ENCODE data around the gene TM6SF1.
"Not testable (repeated sequence)": the region's sequence is repeated elsewhere in the genome, so short reads cannot be mapped to it uniquely, and the experiment has no call there.

TM6SF1 gene

GRCh38 chr15:83077491-83078230, 29.8 kb upstream of the TM6SF1 start:
- no peak for TF ChIP-seq CTCF (IDR thresholded peaks at IDR 0.05; ENCODE audit: extremely low read depth, insufficient read depth, missing control alignments)
- DNase-seq (ENCODE audit: low spot score): no peak
- in situ Hi-C loops (cut with MboI; ENCODE audit: low pct_unique_long_range_greater_than_20kb, low sequenced_read_pairs, unreplicated experiment): no loop called here

- in situ Hi-C loops (cut with MboI; ENCODE audit: low pct_unique_long_range_greater_than_20kb, low sequenced_read_pairs, unreplicated experiment): no loop called here
- no peak for DNase-seq (ENCODE audit: low spot score)
- TF ChIP-seq CTCF (IDR thresholded peaks at IDR 0.05; ENCODE audit: extremely low read depth, insufficient read depth, missing control alignments): no peak
Measured at GRCh38 chr15:83078712-83079111, 28.7 kb upstream of the TM6SF1 start.

GRCh38 chr15:83081256-83082014, 26.0 kb upstream of the TM6SF1 start:
- TF ChIP-seq CTCF (IDR thresholded peaks at IDR 0.05; ENCODE audit: extremely low read depth, insufficient read depth, missing control alignments): no peak
- DNase-seq (ENCODE audit: low spot score): no peak
- in situ Hi-C loops (cut with MboI; ENCODE audit: low pct_unique_long_range_greater_than_20kb, low sequenced_read_pairs, unreplicated experiment): no loop called here

GRCh38 chr15:83082730-83083386, 24.6 kb upstream of the TM6SF1 start:
- TF ChIP-seq CTCF (IDR thresholded peaks at IDR 0.05; ENCODE audit: extremely low read depth, insufficient read depth, missing control alignments): no peak
- in situ Hi-C loops (cut with MboI; ENCODE audit: low pct_unique_long_range_greater_than_20kb, low sequenced_read_pairs, unreplicated experiment): no loop called here
- DNase-seq (ENCODE audit: low spot score): no peak

- in situ Hi-C loops (cut with MboI; ENCODE audit: low pct_unique_long_range_greater_than_20kb, low sequenced_read_pairs, unreplicated experiment); DNase-seq (ENCODE audit: low spot score): not testable (repeated sequence)
Measured at GRCh38 chr15:83085461-83085860, 22.0 kb upstream of the TM6SF1 start.

GRCh38 chr15:83085864-83086552, 21.4 kb upstream of the TM6SF1 start:
- DNase-seq (ENCODE audit: low spot score); in situ Hi-C loops (cut with MboI; ENCODE audit: low pct_unique_long_range_greater_than_20kb, low sequenced_read_pairs, unreplicated experiment): not testable (repeated sequence)

- in situ Hi-C loops (cut with MboI; ENCODE audit: low pct_unique_long_range_greater_than_20kb, low sequenced_read_pairs, unreplicated experiment): no loop called here
- no peak for TF ChIP-seq CTCF (IDR thresholded peaks at IDR 0.05; ENCODE audit: extremely low read depth, insufficient read depth, missing control alignments)
Measured at GRCh38 chr15:83087576-83087975, 19.9 kb upstream of the TM6SF1 start.

More at GRCh38 chr15:83087576-83087975, 19.9 kb upstream of the TM6SF1 start:
- no peak for DNase-seq (ENCODE audit: low spot score)

Measured in GM13977 (cell line).